Stimulated activated CD4-positive, alpha-beta T cell treated with anti-CD3 and anti-CD28 coated beads, Interleukin-15, amount 100 ng/mL, for 24 hours (primary cell): Measurements from ENCODE around the gene C1orf105.
"Not testable (repeated sequence)": the region's sequence is repeated elsewhere in the genome, so short reads cannot be mapped to it uniquely, and the experiment has no call there.

Experiments used
- DNase-seq: peaks from one replicate; pipeline ENCODE4 v3.0.0-alpha.2; 2020

Gene C1orf105

GRCh38 chr1:172420385-172420784 is at the start of gene C1orf105:
C1orf105 (plus strand) TSS chr1:172420685; CDS start chr1:172420886, 201 bp downstream.
- no peak for DNase-seq

GRCh38 chr1:172371646-172372045 is 48.8 kb upstream of the C1orf105 start:
- not testable (repeated sequence) for DNase-seq

GRCh38 chr1:172373864-172374263 is 46.6 kb upstream of the C1orf105 start:
- no peak for DNase-seq

GRCh38 chr1:172375211-172375631 is 45.3 kb upstream of the C1orf105 start:
- DNase-seq: no peak

GRCh38 chr1:172376431-172376830 is 44.1 kb upstream of the C1orf105 start:
- DNase-seq: no peak

GRCh38 chr1:172377565-172377964 is 42.9 kb upstream of the C1orf105 start:
- no peak for DNase-seq

- no peak for DNase-seq
Measured at GRCh38 chr1:172378109-172378760, 42.2 kb upstream of the C1orf105 start.

- DNase-seq: peak; percentile 28
Measured at GRCh38 chr1:172380441-172381244, 39.8 kb upstream of the C1orf105 start.

GRCh38 chr1:172381946-172382345 is 38.5 kb upstream of the C1orf105 start:
- DNase-seq: no peak

- no peak for DNase-seq
Measured at GRCh38 chr1:172382406-172382805, 38.1 kb upstream of the C1orf105 start.

GRCh38 chr1:172382990-172383389 is 37.5 kb upstream of the C1orf105 start:
- DNase-seq: no peak

- DNase-seq: no peak
Measured at GRCh38 chr1:172383536-172383935, 36.9 kb upstream of the C1orf105 start.

- no peak for DNase-seq
Measured at GRCh38 chr1:172384656-172385055, 35.8 kb upstream of the C1orf105 start.

GRCh38 chr1:172386046-172386445 is 34.4 kb upstream of the C1orf105 start:
- no peak for DNase-seq

GRCh38 chr1:172388490-172388889 is 32.0 kb upstream of the C1orf105 start:
- DNase-seq: no peak

- no peak for DNase-seq
Measured at GRCh38 chr1:172390301-172390682, 30.2 kb upstream of the C1orf105 start.

GRCh38 chr1:172390683-172391551 is 29.6 kb upstream of the C1orf105 start:
- DNase-seq: no peak

- no peak for DNase-seq
Measured at GRCh38 chr1:172391976-172392375, 28.5 kb upstream of the C1orf105 start.

- DNase-seq: no peak
Measured at GRCh38 chr1:172393354-172393753, 27.1 kb upstream of the C1orf105 start.

- peak; percentile 78 for DNase-seq
Measured at GRCh38 chr1:172394141-172394751, 26.2 kb upstream of the C1orf105 start.

GRCh38 chr1:172394811-172395210 is 25.7 kb upstream of the C1orf105 start:
- DNase-seq: no peak

GRCh38 chr1:172395576-172395975 is 24.9 kb upstream of the C1orf105 start:
- DNase-seq: no peak

- no peak for DNase-seq
Measured at GRCh38 chr1:172397221-172397620, 23.3 kb upstream of the C1orf105 start.
